PFSK-1 (cell line): ENCODE measurements around the gene UBTD1.

Experiments used
- FOXP2 ChIP-seq: optimal IDR thresholded peaks from 2 replicates; pipeline ENCODE3; 2011; ENCODE audit warnings: borderline replicate concordance, control low read depth, inconsistent platforms; ENCODE audit not compliant: insufficient read depth; ENCODE audit errors: extremely low read length, extremely low read depth
- POLR2AphosphoS5 ChIP-seq: IDR thresholded peaks from 2 replicates; pipeline ENCODE4 v1.6.1; 2012; ENCODE audit warnings: low read depth, mild to moderate bottlenecking, control low read depth, low read length, moderate library complexity
- SIN3A ChIP-seq: IDR thresholded peaks from 2 replicates; pipeline ENCODE4 v1.6.1; 2012; ENCODE audit warnings: mild to moderate bottlenecking, low read length, moderate library complexity, borderline replicate concordance; ENCODE audit not compliant: insufficient read depth
- TAF1 ChIP-seq: IDR thresholded peaks from 2 replicates; pipeline ENCODE4 v1.6.1; 2012; ENCODE audit warnings: low read length, control low read depth, borderline replicate concordance; ENCODE audit not compliant: insufficient read depth
- TF ChIP-seq, protein P1 (sequence below), 2 experiments: IDR thresholded peaks; 2 replicates each; pipeline versions ENCODE4 v1.6.1 to v1.8.0; 2011 to 2012; ENCODE audit warnings: low read depth in 2 of 2, low read length in 2 of 2, control low read depth in 1 of 2, inconsistent platforms in 1 of 2, mild to moderate bottlenecking in 1 of 2, moderate library complexity in 1 of 2; ENCODE audit not compliant: insufficient read depth in 1 of 2

UBTD1 gene

DNA sequence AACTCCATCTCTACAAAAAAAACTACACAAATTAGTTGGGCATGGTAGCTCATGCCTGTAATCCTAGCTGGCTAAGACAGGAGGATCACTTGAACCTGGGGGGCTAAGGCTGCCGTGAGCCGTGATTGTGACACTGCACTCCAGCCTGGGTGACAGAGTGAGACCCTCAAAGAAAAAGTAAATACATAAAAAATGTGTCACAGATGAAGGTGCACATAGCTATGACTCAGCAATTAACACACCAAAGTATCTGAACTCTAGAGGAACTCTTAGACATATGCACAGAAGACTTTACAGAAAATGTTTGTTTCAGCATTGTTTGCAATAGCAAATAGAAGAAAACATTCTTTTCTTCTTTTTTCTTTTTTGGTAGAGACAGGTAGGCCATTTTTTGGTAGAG is 99.1 kb downstream of the UBTD1 start:
- no peak for TF ChIP-seq SIN3A
- no peak for TF ChIP-seq FOXP2
- TF ChIP-seq, protein P1, sequence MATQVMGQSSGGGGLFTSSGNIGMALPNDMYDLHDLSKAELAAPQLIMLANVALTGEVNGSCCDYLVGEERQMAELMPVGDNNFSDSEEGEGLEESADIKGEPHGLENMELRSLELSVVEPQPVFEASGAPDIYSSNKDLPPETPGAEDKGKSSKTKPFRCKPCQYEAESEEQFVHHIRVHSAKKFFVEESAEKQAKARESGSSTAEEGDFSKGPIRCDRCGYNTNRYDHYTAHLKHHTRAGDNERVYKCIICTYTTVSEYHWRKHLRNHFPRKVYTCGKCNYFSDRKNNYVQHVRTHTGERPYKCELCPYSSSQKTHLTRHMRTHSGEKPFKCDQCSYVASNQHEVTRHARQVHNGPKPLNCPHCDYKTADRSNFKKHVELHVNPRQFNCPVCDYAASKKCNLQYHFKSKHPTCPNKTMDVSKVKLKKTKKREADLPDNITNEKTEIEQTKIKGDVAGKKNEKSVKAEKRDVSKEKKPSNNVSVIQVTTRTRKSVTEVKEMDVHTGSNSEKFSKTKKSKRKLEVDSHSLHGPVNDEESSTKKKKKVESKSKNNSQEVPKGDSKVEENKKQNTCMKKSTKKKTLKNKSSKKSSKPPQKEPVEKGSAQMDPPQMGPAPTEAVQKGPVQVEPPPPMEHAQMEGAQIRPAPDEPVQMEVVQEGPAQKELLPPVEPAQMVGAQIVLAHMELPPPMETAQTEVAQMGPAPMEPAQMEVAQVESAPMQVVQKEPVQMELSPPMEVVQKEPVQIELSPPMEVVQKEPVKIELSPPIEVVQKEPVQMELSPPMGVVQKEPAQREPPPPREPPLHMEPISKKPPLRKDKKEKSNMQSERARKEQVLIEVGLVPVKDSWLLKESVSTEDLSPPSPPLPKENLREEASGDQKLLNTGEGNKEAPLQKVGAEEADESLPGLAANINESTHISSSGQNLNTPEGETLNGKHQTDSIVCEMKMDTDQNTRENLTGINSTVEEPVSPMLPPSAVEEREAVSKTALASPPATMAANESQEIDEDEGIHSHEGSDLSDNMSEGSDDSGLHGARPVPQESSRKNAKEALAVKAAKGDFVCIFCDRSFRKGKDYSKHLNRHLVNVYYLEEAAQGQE (IDR thresholded peaks at IDR 0.05; ENCODE audit: insufficient read depth in 1 of 2, low read depth in 2 of 2, low read length in 2 of 2), result no peak
- TF ChIP-seq TAF1, result no peak
- no peak for TF ChIP-seq POLR2AphosphoS5

DNA sequence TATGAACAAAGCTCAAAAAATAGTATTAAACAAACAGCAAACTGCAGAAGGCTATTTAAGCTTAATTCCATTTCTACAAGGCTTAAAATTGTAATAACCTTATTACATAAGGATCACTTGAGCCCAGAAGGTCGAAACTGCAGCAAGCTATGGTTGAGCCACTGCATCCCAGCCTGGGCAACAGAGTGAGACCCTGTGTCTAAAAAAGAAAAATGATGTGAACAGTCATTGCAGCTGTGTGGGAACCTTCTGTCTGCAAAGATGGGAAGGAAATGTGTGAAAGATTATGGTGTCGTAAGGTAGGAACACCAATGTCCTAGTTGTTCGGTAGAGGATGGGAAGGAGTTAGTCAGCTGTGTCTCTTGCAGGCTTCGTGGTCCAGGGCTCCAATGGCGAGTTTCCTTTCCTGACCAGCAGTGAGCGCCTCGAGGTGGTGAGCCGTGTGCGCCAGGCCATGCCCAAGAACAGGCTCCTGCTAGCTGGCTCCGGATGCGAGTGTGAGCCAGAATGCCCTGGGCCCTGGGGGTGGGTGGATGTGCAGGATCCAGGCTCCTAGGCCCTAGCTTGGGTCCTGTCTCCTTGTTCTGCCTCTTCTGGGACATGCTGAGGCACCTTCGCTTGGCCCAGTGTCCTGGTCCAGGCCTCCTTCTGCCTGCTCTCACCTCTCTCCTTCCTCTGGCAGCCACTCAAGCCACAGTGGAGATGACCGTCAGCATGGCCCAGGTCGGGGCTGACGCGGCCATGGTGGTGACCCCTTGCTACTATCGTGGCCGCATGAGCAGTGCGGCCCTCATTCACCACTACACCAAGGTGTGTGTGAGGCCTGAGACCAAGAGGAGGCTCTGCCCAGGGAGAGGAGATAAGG is 99.9 kb downstream of the UBTD1 start:
- TF ChIP-seq TAF1 (no peak), FOXP2 (no peak), SIN3A (no peak), POLR2AphosphoS5 (no peak)
- TF ChIP-seq, protein P1 (IDR thresholded peaks at IDR 0.05; ENCODE audit: insufficient read depth in 1 of 2, low read depth in 2 of 2, low read length in 2 of 2), result no peak

DNA sequence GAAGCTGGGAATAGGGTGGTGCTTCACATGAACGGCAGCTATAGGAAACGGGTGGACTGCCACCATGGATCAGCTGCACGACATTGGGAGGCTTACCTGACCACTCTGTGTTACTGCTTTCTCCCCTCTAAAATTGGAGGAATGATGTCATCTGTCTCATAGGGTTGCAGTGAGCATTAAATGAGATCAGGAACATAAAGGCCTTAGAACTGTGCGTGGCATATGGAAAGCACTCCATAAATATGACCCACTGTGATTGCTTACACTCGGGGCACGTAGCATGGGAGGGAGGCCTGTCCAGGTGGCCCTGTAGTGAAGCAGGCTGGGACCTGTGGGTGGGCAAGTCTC is 100.5 kb downstream of the UBTD1 start:
- TF ChIP-seq POLR2AphosphoS5, result no peak
- no peak for TF ChIP-seq SIN3A
- no peak for TF ChIP-seq TAF1
- TF ChIP-seq, protein P1 (IDR thresholded peaks at IDR 0.05; ENCODE audit: insufficient read depth in 1 of 2, low read depth in 2 of 2, low read length in 2 of 2), result no peak
- no peak for TF ChIP-seq FOXP2

DNA sequence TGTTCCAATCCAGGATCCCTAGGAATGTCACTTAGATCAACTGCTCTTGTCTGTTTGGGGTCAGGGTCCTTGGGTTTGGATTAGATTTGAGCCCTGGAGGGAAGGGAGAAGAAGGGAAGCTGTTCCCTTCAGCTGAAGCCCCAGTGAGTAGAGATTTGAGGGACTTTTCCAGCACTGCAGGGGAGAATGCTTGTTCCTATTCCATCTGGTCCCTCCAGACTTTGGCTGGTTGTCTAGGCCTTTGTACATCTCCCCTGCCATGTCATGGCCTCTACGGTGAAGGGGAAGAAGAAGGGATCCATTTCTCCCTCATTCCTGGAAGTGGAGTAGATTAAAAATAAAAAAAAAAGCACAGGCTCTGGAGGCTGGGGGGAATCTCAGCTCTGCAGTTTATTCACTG is 101.9 kb downstream of the UBTD1 start:
- TF ChIP-seq, protein P1 (IDR thresholded peaks at IDR 0.05; ENCODE audit: insufficient read depth in 1 of 2, low read depth in 2 of 2, low read length in 2 of 2), result no peak
- TF ChIP-seq SIN3A, result no peak
- no peak for TF ChIP-seq POLR2AphosphoS5
- TF ChIP-seq TAF1, result no peak
- no peak for TF ChIP-seq FOXP2
